ENCODE results near the gene PDSS2.

- TF ChIP-seq CTCF (IDR thresholded peaks at IDR 0.05 in 8 of 11, conservative IDR thresholded peaks at IDR 0.05 in 3 of 11) (no peak), POLR2A (IDR thresholded peaks at IDR 0.05) (no peak)
Observed at GRCh38 chr6:107121266-107121665, 338.1 kb downstream of the PDSS2 start.
